Caco-2 (cell line): ENCODE data around the gene SORCS2. TPM values are rescaled to one million over a fixed set of nuclear protein-coding genes. Genes with fewer than 3 reads are reported as not detected.

Experiments
- BruUV-seq: library from RNA; stranded (reverse); fragments of 400-500 nt; replicated peaks from 2 replicates; lab custom pipeline; 2021; lab: Mats Ljungman, UMichigan
- CTCF ChIA-PET: fragments of 300-600 bp; sonication (Branson Sonifier 250); formaldehyde crosslinking; loops from one replicate; lab custom pipeline; 2022; ENCODE audit warnings: antibody characterized with exemption; lab: Charles Lee
- POLR2A ChIA-PET: fragments of 300-600 bp; sonication (Branson Sonifier 250); formaldehyde crosslinking; loops from one replicate; lab custom pipeline; 2022; ENCODE audit warnings: antibody characterized with exemption; lab: Charles Lee
- DNase-seq, 2 experiments: peaks; one replicate each; pipeline versions ENCODE4 v3.0.0 to v3.0.0-alpha.2; 2020 to 2022
- H3K27me3 ChIP-seq: replicated peaks from 2 replicates; pipeline ENCODE4 v1.6.0; 2011; ENCODE audit warnings: low read length; ENCODE audit not compliant: control insufficient read depth, insufficient read depth
- H3K36me3 ChIP-seq: 2 replicates; pipeline ENCODE4 v1.5.1; 2011; ENCODE audit warnings: low read length; ENCODE audit not compliant: control insufficient read depth, insufficient read depth
- H3K4me1 ChIP-seq: fragments of 250-450 bp; sonication (Bioruptor Pico); 2 replicates; pipeline ENCODE4 v1.5.1; 2020; ENCODE audit warnings: mild to moderate bottlenecking
- H3K4me3 ChIP-seq: 2 replicates; pipeline ENCODE4 v1.5.1; 2011; ENCODE audit warnings: low read depth, mild to moderate bottlenecking, control low read depth, low read length
- H3K9me3 ChIP-seq: fragments of 250-450 bp; sonication (Bioruptor Pico); 2 replicates; pipeline ENCODE4 v1.5.1; 2020; ENCODE audit warnings: mild to moderate bottlenecking, moderate library complexity
- H3K27ac Mint-ChIP-seq: one replicate; pipeline ENCODE4 v1.8.0; 2022; ENCODE audit warnings: mixed read lengths; ENCODE audit not compliant: unreplicated experiment
- H3K27me3 Mint-ChIP-seq: one replicate; pipeline ENCODE4 v1.8.0; 2022; ENCODE audit warnings: mixed read lengths; ENCODE audit not compliant: insufficient read depth, unreplicated experiment
- H3K36me3 Mint-ChIP-seq: one replicate; pipeline ENCODE4 v1.8.0; 2022; ENCODE audit warnings: mild to moderate bottlenecking, mixed read lengths; ENCODE audit not compliant: insufficient read depth, unreplicated experiment
- H3K4me1 Mint-ChIP-seq: one replicate; pipeline ENCODE4 v1.8.0; 2022; ENCODE audit warnings: low read depth, mixed read lengths; ENCODE audit not compliant: unreplicated experiment
- H3K4me3 Mint-ChIP-seq: one replicate; pipeline ENCODE4 v1.8.0; 2022; ENCODE audit warnings: mild to moderate bottlenecking, moderate library complexity, mixed read lengths; ENCODE audit not compliant: unreplicated experiment
- H3K9me3 Mint-ChIP-seq: one replicate; pipeline ENCODE4 v1.8.0; 2022; ENCODE audit warnings: mixed read lengths; ENCODE audit not compliant: unreplicated experiment
- CTCF ChIP-seq, 2 experiments: fragments of 200-600 bp in 1 of 2; IDR thresholded peaks; 1 replicate in 1 of 2; 2 replicates in 1 of 2; pipeline versions ENCODE4 v1.5.1 to v1.8.0; 2011 to 2022; ENCODE audit warnings: antibody characterized with exemption in 1 of 2, control low read depth in 1 of 2, inconsistent platforms in 1 of 2, low read depth in 1 of 2, low read length in 1 of 2, mild to moderate bottlenecking in 1 of 2, moderate library complexity in 1 of 2; ENCODE audit not compliant: insufficient read depth in 1 of 2, severe bottlenecking in 1 of 2, unreplicated experiment in 1 of 2
- intact Hi-C: fragments of 100-400 bp; cut with micrococcal nuclease; formaldehyde crosslinking; loops from one replicate; pipeline ENCODE4 v1.10.0; 2022; ENCODE audit not compliant: unreplicated experiment
- total RNA-seq: library from RNA; stranded (reverse); gene quantifications from 2 replicates; pipeline ENCODE4 v1.2.3, GENCODE V29; 2022

SORCS2 gene
- total RNA-seq, 1 experiment from 2014 or later: 1.6 TPM

- no peak overlapping the region for H3K4me3 Mint-ChIP-seq
- peaks cover 12% of the 10 kb centered on the region for H3K4me1 Mint-ChIP-seq
- BruUV-seq: no TSS peak
- Histone ChIP-seq H3K9me3 (no peaks in the 10 kb centered on the region), H3K4me1 (no peaks in the 10 kb centered on the region), H3K36me3 (no peaks in the 10 kb centered on the region), H3K27me3 (no peaks in the 10 kb centered on the region), H3K4me3 (no peak overlapping the region)
- DNase-seq: no peak
- H3K27ac Mint-ChIP-seq: no peak overlapping the region
- intact Hi-C loops: no loop called here
- TF ChIP-seq CTCF (IDR thresholded peaks at IDR 0.05; ENCODE audit: insufficient read depth in 1 of 2, low read depth in 1 of 2, low read length in 1 of 2, severe bottlenecking in 1 of 2, unreplicated experiment in 1 of 2): no peak
- no peaks in the 10 kb centered on the region for H3K27me3 Mint-ChIP-seq
- H3K36me3 Mint-ChIP-seq: no peaks in the 10 kb centered on the region
- no peaks in the 10 kb centered on the region for H3K9me3 Mint-ChIP-seq
- CTCF ChIA-PET: no interaction called here
- POLR2A ChIA-PET: no interaction called here
Observed at GRCh38 chr4:7270121-7270520, 77.8 kb downstream of the SORCS2 start.

GRCh38 chr4:7272404-7272803, 80.1 kb downstream of the SORCS2 start:
- Histone ChIP-seq H3K27me3 (no peaks in the 10 kb centered on the region), H3K36me3 (no peaks in the 10 kb centered on the region), H3K9me3 (no peaks in the 10 kb centered on the region), H3K4me3 (no peak overlapping the region), H3K4me1 (no peaks in the 10 kb centered on the region)
- Mint-ChIP-seq H3K9me3 (no peaks in the 10 kb centered on the region), H3K4me1 (no peaks in the 10 kb centered on the region), H3K27me3 (no peaks in the 10 kb centered on the region), H3K36me3 (no peaks in the 10 kb centered on the region), H3K27ac (no peak overlapping the region), H3K4me3 (no peak overlapping the region)
- BruUV-seq: no TSS peak
- DNase-seq: no peak
- TF ChIP-seq CTCF (IDR thresholded peaks at IDR 0.05; ENCODE audit: insufficient read depth in 1 of 2, low read depth in 1 of 2, low read length in 1 of 2, severe bottlenecking in 1 of 2, unreplicated experiment in 1 of 2): no peak
- intact Hi-C loops: no loop called here
- POLR2A ChIA-PET: no interaction called here
- CTCF ChIA-PET: no interaction called here

- no peaks in the 10 kb centered on the region for H3K27me3 ChIP-seq
- Mint-ChIP-seq H3K4me3 (no peak overlapping the region), H3K27ac (no peak overlapping the region), H3K36me3 (no peaks in the 10 kb centered on the region), H3K4me1 (no peaks in the 10 kb centered on the region), H3K27me3 (no peaks in the 10 kb centered on the region), H3K9me3 (no peaks in the 10 kb centered on the region)
- POLR2A ChIA-PET: no interaction called here
- no peak for DNase-seq
- no peaks in the 10 kb centered on the region for H3K4me1 ChIP-seq
- H3K4me3 ChIP-seq: no peak overlapping the region
- H3K36me3 ChIP-seq: no peaks in the 10 kb centered on the region
- no peak for TF ChIP-seq CTCF (IDR thresholded peaks at IDR 0.05; ENCODE audit: insufficient read depth in 1 of 2, low read depth in 1 of 2, low read length in 1 of 2, severe bottlenecking in 1 of 2, unreplicated experiment in 1 of 2)
- H3K9me3 ChIP-seq: no peaks in the 10 kb centered on the region
- BruUV-seq: no TSS peak
- CTCF ChIA-PET: no interaction called here
- intact Hi-C loops: no loop called here
Observed at GRCh38 chr4:7273738-7274297, 81.5 kb downstream of the SORCS2 start.
